Stimulated activated CD8-positive, alpha-beta memory T cell treated with anti-CD3 and anti-CD28 coated beads, Interleukin-2, amount 100 ng/mL, for 1 hour (primary cell): ENCODE measurements around the gene NIT2.
"Not testable (repeated sequence)": the region's sequence is repeated elsewhere in the genome, so short reads cannot be mapped to it uniquely, and the experiment has no call there.

Experiments used
- DNase-seq, 2 donors: peaks; one replicate each; pipeline ENCODE4 v3.0.0-alpha.2; 2020; ENCODE audit warnings: low read depth in 2 of 2

Gene NIT2, protein sequence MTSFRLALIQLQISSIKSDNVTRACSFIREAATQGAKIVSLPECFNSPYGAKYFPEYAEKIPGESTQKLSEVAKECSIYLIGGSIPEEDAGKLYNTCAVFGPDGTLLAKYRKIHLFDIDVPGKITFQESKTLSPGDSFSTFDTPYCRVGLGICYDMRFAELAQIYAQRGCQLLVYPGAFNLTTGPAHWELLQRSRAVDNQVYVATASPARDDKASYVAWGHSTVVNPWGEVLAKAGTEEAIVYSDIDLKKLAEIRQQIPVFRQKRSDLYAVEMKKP

DNA sequence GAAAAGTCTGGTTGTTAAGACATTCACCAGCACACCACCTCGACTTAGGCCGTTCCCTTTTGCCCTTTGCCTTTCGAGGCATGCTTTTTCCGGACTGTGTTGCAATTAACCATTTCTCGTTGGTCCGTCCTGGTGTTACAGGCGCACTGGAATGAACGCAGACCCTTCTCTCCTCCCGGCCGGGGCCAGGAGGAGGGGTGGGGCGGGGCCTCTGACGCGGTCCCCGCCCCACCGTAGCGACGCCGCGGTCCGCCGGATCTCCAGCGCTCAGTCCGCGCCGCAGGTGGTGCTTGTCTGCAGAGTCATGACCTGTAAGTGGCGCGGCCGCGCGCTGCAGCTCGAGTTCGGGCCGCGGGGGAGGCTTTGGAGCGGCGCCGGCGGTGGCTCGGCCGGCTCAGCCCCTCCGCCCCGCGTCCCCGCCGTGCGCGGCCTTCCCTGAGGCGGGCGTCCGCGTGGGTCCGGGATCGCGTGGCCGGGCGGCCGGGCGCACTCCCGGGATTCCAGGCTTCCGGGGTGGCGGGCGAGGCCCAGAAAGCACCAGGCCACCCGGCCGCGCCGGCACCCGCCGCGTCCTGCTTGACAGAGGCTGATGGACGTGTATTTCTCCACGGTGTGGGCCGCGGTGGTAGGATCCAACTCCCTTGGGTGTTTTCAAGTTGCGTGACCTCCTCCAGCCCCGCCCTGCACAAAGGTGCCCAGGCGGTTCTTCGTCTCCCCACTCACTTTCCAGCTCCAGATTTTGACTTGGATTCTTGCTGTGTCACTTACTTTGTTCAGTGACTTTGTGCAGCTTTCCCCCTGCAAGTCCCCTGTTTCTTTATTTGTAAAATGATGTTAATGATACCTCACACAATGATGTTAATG is at the start of gene NIT2:
TSS of gene NIT2 (plus strand) at position 270 of the 864 bp plus-strand sequence. CDS start at position 305, 35 bp downstream.
- DNase-seq = peak; percentile 59 to 62

DNA sequence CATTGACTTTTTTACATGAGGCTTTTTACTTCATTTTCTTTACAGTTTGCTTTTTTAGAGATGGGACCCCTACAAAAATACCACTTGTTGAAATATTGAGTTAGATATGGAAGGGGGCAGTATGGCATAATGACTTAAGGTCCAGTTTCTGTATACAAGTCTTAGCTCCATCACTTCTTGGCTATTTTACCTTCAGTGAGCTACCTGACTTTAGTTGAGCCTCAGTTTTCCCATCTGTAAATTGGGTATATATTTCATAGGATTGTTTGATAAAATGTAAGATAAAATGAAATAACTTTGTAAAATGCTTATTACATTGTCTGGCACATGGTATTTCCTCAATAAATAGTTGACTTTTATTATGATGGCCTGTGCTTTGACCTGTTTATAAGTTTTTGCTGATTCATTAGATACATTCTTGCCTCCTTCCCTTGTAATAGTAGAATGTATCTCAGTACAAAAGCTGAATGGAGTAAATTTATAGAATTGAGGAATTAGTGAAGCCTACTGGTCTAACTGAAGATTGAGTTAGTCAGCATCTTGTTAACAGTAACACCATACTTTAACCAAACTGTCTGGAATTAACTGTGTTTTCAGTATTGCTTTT is 46.2 kb upstream of the NIT2 start:
- no peak for DNase-seq

DNA sequence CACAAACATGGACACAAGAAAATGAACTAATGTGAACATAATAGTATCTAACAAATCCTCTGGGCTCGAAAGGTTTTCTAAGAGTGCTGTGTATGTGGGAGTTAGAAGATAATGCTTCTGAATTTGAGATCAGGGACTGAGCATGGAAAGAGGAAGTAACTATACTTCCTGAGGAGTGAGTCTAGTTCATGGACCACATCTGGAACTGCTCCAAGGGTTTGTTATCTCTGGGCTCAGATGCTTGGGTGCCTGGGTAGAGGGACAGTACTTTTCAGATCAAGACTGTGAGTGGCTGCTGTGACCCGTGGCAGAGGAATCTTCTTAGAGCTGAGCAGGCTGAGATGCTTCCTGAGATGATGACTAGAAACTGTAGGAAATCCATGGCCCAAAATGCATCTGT is 45.2 kb upstream of the NIT2 start:
- no peak for DNase-seq

DNA sequence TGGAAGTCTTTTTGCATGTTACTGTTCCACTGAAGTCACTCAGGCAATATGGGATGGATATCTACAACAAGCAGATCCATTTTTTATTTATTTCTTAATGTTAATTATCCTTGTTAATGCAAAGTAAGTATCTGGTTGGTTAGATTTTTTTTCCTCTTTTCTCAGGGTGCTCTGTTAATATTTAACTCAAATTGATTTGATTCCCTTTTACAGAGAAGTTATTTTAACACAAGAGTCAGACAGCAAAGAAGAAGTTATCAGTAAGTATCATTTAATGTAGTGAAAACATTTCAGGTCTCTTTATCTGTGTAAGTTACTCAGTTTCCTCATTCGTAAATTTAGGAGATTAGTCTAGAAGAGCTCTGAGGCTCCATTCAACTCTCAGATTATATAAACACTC is 39.5 kb upstream of the NIT2 start:
- no peak for DNase-seq

DNA sequence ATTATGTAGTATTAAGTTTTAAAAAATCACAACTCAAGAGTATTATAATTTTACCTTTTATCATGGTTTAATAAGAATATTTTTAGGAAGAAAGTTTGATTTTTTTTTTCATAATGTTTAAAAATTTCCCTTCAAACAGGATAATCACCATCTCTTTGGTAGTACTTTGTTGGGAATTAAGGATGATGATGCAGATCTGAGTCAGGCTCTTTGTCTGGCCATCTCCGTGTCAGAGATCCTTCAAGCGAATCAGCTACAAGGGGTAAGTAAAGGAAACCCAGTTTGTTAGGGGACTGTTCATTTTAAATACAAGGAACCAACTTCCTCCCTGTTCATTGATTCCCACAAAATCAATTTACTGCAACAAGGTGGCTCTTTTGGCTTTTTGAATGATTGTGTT is 36.8 kb upstream of the NIT2 start:
- DNase-seq = no peak

DNA sequence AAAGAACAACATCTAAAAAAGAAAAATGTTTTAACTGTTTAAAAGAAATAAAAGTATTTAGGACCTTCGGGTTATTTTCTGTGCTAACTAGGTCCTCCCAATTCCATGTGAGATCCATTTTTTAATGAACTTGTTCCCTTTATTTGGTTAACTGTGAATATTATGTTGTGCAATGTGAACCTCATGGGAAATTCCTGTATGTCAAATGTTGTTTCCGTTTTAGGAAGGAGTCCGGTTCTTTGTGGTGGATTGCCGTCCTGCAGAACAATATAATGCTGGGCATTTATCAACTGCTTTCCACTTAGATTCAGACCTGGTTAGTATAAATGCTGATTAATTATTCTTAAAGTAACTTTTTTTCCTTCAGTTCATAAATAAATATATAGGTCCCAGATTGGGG is 35.5 kb upstream of the NIT2 start:
- no peak for DNase-seq

DNA sequence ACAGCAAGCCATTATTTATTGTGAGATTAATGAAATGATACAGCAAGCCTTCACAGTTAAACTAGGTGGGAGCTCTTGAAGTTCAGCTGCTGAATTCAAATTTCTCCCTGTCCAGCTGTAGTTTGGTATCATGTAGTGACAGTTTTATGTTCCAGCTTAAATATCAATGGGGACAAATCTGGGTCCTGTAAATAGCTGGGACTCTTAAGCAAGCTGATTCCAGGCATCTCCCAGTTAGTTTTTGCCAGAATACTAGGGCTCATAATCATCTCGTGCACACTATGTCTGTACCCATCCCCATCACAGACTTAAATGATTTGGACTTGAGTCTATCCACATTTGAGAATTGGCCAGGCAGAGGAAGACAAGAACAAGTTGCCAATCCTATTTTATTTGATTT is 27.9 kb upstream of the NIT2 start:
- DNase-seq = no peak

DNA sequence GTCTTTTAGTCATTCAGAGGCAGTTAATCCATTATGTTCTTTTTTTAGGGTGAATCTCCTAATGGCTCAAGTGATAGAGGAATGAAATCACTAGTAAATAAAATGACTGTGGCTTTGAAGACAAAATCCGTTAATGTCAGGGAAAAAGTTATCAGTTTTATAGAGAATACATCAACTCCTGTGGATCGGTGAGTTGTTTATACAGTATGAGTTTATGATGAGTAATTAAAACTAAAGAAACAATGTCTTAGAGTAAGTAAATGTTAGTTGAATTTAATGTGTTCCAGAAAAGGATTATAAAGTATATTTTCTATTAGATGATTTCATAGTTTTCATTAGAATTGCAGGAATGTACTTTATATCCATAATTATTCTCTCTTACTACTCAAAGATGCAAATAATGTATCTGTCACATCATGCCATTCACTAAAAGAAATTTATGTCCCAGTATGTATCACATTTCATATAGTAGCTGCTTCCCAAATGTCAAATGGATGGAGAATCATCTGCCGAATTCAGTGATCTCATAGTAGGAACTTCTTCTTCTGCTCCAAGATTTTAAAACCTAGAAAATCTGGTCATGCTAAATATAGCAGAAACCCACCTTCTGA is 24.1 kb upstream of the NIT2 start:
- DNase-seq = no peak

DNA sequence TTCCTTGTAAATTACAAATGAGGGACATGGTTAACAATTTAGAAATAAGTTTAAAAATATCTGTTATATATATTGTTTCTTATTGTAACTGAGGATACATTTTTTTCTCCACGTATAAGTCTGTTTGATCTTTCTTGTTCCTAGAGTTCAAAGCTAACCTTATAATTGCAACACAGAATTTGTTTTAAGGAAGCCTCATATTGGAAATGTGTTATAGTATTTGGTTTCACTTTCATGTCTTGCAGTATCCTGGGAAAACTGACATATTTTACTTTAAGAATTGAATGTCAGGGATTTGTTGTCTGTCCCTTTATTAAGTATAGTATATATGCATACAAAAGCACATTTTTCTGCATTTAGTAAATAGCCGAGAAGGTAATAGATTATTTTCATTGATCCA is 23.5 kb upstream of the NIT2 start:
- no peak for DNase-seq

DNA sequence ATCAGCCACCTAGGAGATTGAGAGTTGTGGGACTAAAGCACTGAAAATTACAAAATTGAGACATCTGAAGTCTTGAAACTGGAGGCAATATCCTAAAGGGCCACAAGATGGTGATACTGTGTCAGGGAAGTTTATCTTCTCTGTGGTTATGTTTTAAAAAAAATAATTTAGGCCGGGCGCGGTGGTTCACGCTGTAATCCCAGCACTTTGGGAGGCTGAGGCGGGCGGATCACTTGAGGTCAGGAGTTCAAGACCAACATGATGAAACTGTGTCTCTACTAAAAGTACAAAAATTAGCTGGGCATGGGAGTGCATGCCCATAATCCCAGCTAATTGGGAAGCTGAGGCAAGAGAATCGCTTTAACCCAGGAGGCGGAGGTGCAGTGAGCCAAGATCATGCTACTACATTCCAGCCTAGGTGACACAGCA is 17.9 kb upstream of the NIT2 start:
- DNase-seq = no peak

DNA sequence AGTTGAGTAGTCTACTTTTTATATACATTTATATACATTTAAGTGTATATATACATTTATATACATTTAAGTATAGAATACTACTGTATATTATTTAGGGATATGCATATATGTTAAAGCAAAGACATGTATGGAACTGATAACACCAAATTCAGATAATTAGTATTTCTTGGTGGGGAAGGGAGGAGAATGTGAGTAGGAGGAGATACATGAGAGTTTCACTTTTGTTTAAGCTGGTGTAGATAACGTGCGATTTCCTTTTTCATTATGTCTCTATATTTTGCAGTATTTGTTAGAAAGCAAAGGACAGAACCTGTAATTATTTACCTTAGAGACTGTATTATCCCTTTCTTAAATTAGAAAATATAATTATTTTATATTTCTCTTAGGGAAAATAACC is 16.6 kb upstream of the NIT2 start:
- DNase-seq = no peak

DNA sequence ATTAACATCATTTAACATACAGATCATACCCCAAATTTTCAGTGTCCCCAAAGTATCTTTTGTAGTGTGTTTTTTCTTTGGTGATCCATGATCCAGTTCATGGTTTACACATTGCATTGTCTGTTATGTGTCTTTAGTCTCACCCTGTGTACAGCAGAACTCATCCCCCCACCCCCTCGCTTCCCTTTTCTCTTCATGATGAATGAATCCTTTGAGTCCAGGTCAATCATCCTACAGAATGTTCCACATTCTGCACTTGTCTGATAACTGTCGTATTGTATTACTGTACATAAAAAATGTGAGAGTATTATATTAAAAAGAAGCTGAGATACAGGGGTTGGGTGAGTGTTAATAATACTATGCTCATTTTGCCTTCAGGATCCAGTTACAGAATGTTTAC is 14.6 kb upstream of the NIT2 start:
- DNase-seq = no peak

DNA sequence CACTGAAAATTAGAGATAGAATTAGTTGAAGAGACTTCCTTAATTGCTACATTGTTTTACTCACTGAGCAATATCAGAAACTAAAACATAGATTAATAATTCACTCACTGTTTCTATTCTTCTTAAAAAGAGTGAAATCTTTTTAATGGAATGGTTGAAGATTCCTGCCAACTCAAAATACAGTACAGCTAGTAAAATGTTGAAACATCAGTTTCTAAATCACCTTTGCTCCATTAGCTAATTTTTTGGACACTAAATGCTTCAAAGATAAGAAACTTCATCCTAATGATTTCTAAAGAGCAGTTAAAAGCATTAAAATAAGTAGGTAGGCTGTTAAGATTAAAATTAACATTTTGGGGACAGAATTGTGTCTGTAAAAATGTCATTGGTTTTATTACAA is 10.5 kb upstream of the NIT2 start:
- DNase-seq = no peak

DNA sequence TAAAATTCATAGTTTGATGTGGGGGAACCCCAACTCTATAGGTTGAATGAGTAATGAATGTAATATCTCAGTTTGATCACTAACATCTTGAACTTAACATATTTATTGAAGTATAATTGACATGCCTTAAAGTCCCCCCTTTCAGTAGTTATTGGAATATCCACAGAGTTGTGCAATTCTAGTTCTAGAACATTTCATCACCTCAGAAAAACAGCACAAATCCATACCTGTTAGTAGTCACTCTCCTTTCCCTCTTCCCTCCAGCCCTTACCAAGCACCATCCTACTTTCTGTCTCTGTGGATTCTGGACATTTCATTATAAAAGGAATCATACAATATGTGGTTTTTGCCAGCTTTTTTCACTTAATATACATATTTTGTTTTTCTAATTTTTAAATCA is 8.7 kb upstream of the NIT2 start:
- no peak for DNase-seq

DNA sequence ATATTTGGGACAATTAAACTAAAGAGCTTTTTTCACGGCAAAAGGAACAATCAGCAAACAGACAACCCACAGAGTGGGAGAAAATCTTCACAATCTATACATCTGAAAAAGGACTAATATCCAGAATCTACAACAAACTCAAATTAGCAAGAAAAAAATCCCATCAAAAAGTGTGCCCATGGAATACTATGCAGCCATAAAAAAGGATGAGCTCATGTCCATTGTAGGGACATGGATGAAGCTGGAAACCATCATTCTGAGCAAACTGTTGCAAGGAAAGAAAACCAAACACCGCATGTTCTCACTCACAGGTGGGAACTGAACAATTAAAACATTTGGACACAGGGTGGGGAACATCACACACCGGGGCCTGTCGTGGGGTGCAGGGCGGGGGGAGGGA is 7.2 kb upstream of the NIT2 start:
- DNase-seq = not testable (repeated sequence)

DNA sequence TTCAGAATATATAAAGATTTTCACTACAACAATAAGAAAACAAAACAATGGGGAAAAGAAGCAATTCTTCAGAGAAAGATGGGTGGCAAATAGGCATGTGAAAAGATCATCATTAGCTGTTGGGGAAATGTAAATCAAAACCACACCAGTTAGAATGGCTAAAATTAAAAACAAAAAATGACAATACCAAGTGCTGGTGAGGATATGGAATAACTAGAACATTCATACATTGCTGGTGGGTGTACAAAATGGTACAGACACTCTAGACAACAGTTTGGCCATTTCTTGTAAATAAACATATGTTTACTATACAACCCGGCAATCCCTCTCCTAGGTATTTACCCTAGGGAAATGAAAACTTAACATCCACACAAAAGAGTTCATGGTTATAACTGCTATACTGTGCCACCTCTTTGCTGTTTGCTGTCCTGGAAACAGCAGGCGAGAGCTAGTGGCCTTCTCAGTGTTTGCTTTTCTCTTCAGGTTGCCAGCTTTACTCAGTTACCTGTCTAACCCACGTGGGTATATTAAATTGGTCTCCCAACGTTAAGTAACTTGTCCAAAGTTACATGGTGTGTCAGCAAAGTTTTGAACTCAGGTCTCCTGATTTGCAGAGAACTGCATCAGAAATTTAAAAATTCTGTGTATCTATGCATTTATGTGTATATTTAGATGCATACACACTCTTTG is 4.6 kb upstream of the NIT2 start:
- no peak for DNase-seq

DNA sequence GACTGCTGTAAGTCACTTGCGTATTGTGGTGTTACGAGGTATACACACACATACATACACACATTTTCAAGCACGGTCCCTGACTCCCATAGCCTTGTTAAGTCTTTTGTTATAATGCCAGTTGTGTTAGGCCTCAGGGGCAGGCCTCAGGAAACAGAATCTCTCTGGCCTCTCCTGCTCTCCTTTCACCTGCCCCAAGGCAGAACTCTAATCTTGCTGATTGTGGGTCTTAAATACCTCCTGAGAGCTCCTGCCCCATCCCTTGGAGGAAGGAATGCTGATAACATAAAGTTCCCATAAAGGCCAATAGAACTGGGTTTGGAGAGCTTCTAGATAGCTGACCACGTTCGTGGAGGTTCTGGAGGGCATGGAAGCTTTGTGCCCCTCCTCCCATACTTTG is 3.9 kb upstream of the NIT2 start:
- no peak for DNase-seq

DNA sequence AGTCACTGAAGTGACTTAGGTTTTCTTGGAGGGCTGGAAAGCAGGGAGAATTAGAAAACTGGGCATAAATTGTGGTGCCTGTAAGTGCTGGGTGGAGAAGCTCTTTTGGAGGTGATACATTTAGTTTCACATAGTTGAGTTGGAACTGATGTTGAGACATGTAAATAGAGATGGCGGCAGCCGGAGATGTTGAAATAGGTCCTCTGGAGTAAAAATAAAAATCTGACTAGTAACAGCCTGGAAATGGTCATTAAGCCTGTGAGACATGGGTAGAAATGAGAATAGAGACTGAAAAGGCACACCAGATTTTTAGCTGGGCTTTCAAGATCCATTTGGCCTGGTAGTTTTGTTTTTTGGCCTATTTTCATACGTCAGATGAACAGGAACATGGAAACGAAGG is 2.9 kb upstream of the NIT2 start:
- DNase-seq = no peak

DNA sequence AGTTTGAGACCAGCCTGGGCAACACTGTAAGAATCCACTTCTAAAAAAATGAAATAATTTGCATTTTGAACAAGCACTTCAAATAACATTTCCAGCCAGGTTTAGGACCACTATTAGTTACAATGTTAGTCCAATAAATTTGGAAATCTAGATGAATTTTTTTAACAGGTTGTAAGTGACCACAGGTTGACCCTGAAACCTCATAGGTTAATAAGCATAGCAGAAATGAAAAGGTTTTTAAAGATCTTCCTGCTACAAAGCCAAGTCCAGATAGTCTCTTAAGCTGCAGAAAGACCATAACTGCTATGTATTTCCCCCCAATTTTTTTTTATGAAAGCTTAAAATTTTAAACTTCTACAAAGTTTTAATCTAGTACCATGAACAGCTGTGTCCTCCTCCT is 1.5 kb upstream of the NIT2 start:
- DNase-seq = no peak

DNA sequence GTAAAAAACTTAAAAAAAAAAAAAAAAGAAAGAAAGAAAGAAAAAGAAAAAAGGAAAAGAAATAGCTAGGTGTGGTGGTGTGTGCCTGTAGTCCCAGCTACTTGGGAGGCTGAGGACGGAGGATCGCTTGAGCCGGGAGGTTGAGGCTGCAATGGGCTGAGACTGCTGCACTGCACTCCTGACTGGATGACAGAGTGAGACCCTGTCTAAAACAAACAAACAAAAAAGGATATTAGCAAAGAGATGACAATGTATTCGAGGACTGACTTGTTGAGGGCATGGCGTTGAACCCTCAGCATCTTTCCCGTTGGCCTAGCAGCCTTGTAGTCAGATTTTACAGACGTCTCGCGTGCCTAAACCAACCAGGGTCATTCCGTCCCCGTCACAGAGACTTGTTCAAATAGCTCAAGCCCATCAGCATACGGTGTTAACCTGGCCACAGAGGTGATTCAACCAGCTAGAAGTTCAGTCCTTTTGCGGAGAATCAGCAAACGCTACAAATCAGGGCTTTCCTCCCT is 528 bp upstream of the NIT2 start:
- DNase-seq = no peak

DNA sequence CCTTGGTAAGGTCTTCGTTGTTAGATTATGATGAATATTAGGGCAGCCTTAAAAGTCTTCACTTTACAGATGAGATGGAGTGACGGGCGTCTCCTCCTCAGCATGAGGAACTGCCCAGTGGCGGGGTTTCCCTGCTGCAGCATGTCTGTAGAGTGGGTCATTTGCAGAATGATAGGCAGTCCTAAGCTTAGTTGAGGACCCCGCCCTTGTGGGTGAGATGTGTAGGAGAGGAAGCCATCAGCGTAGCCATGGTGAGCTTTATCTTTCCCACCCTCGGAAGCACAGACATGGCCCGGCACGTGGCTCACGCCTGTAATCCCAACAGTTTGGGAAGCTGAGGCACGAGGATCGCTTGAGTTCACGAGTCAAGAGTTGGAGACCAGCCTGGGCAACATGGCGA is 877 bp downstream of the NIT2 start:
- no peak for DNase-seq

DNA sequence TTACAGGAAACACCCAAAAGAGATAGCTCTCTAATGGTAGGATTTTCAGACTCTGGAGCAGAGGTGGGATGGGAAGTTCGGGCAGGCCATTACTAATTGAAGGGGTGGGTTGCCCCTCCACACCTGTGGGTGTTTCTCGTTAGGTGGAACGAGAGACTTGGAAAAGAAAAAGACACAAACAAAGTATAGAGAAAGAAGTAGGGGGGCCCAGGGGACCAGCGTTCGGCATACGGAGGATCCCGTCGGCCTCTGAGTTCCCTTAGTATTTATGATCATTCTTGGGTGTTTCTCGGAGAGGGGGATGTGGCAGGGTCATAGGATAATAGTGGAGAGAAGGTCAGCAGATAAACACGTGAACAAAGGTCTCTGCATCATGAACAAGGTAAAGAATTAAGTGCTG is 1.7 kb downstream of the NIT2 start:
- DNase-seq = not testable (repeated sequence)
